HG03460 (cell line): ENCODE measurements around the gene RHEB.

ENCODE experiments used
- ATAC-seq: cut with Tn5 transposase; IDR thresholded peaks from one replicate; pipeline ENCODE4 v1.9.1; 2021; ENCODE audit not compliant: unreplicated experiment

The RHEB gene

GRCh38 chr7:151504715-151505326 is 14.9 kb downstream of the RHEB start:
- ATAC-seq = no peak

- no peak for ATAC-seq
These were observed 15.6 kb downstream of the RHEB start for GRCh38 chr7:151503902-151504714.

GRCh38 chr7:151501676-151502075 is 18.0 kb downstream of the RHEB start:
- ATAC-seq = no peak

GRCh38 chr7:151498495-151498894 is 21.2 kb downstream of the RHEB start:
- no peak for ATAC-seq

GRCh38 chr7:151497306-151497871 is 22.3 kb downstream of the RHEB start:
- no peak for ATAC-seq

GRCh38 chr7:151495360-151495759 is 24.3 kb downstream of the RHEB start:
- no peak for ATAC-seq

GRCh38 chr7:151494298-151495284 is 25.1 kb downstream of the RHEB start:
- no peak for ATAC-seq

- ATAC-seq = no peak
These were observed 26.6 kb downstream of the RHEB start for GRCh38 chr7:151493083-151493482.

GRCh38 chr7:151491859-151492258 is 27.8 kb downstream of the RHEB start:
- ATAC-seq = no peak

- no peak for ATAC-seq
These were observed 29.1 kb downstream of the RHEB start for GRCh38 chr7:151490456-151491105.

GRCh38 chr7:151489498-151489897 is 30.2 kb downstream of the RHEB start:
- ATAC-seq = no peak

- no peak for ATAC-seq
These were observed 31.6 kb downstream of the RHEB start for GRCh38 chr7:151488096-151488495.

- no peak for ATAC-seq
These were observed 32.5 kb downstream of the RHEB start for GRCh38 chr7:151487228-151487627.

GRCh38 chr7:151486074-151486473 is 33.6 kb downstream of the RHEB start:
- no peak for ATAC-seq

- ATAC-seq = no peak
These were observed 34.6 kb downstream of the RHEB start for GRCh38 chr7:151484971-151485707.

GRCh38 chr7:151483711-151483983 is 36.0 kb downstream of the RHEB start:
- ATAC-seq = no peak

GRCh38 chr7:151482883-151483710 is 36.6 kb downstream of the RHEB start:
- ATAC-seq = no peak

GRCh38 chr7:151481650-151482505 is 37.8 kb downstream of the RHEB start:
- ATAC-seq = peak; percentile 46
